GM19372 (cell line): ENCODE data around the gene CHCHD6.

Experiments
- ATAC-seq: cut with Tn5 transposase; IDR thresholded peaks from one replicate; pipeline ENCODE4 v1.9.1; 2021; ENCODE audit warnings: mild to moderate bottlenecking, low read depth, moderate library complexity; ENCODE audit not compliant: unreplicated experiment

Gene CHCHD6

GRCh38 chr3:126696701-126697267, 7.3 kb upstream of the CHCHD6 start:
- no peak for ATAC-seq

- no peak for ATAC-seq
Observed at GRCh38 chr3:126699011-126699410, 5.0 kb upstream of the CHCHD6 start.

- peak; percentile 14 for ATAC-seq
Observed at GRCh38 chr3:126704494-126705214, 614 bp downstream of the CHCHD6 start.

- ATAC-seq: no peak
Observed at GRCh38 chr3:126706631-126707030, 2.6 kb downstream of the CHCHD6 start.

- ATAC-seq: no peak
Observed at GRCh38 chr3:126711121-126711760, 7.2 kb downstream of the CHCHD6 start.

GRCh38 chr3:126713199-126713598, 9.2 kb downstream of the CHCHD6 start:
- no peak for ATAC-seq

- no peak for ATAC-seq
Observed at GRCh38 chr3:126714276-126714900, 10.3 kb downstream of the CHCHD6 start.

- ATAC-seq: no peak
Observed at GRCh38 chr3:126714921-126715320, 10.9 kb downstream of the CHCHD6 start.

- no peak for ATAC-seq
Observed at GRCh38 chr3:126715432-126715831, 11.4 kb downstream of the CHCHD6 start.

GRCh38 chr3:126716057-126716456, 12.0 kb downstream of the CHCHD6 start:
- ATAC-seq: no peak

GRCh38 chr3:126718561-126719445, 14.8 kb downstream of the CHCHD6 start:
- no peak for ATAC-seq

- no peak for ATAC-seq
Observed at GRCh38 chr3:126720596-126720995, 16.6 kb downstream of the CHCHD6 start.

GRCh38 chr3:126721246-126721645, 17.2 kb downstream of the CHCHD6 start:
- ATAC-seq: no peak

GRCh38 chr3:126723237-126723636, 19.2 kb downstream of the CHCHD6 start:
- no peak for ATAC-seq

- no peak for ATAC-seq
Observed at GRCh38 chr3:126723801-126724200, 19.8 kb downstream of the CHCHD6 start.

- no peak for ATAC-seq
Observed at GRCh38 chr3:126728680-126729079, 24.6 kb downstream of the CHCHD6 start.

GRCh38 chr3:126730376-126730775, 26.3 kb downstream of the CHCHD6 start:
- ATAC-seq: no peak

GRCh38 chr3:126731044-126731443, 27.0 kb downstream of the CHCHD6 start:
- no peak for ATAC-seq

- ATAC-seq: no peak
Observed at GRCh38 chr3:126732281-126733060, 28.4 kb downstream of the CHCHD6 start.

- ATAC-seq: no peak
Observed at GRCh38 chr3:126733061-126733430, 29.0 kb downstream of the CHCHD6 start.
